Pancreas (tissue), 10 donors: ENCODE measurements around the gene C1orf167. TPM values are rescaled to one million over a fixed set of nuclear protein-coding genes. Genes with fewer than 3 reads are reported as not detected.

Source experiments
- ATAC-seq, 4 donors: fragments of 200-7000 bp; cut with Tn5 transposase; one replicate each; pipeline versions ENCODE4 v1.8.0 to v1.9.1; 2020; ENCODE audit warnings: mild to moderate bottlenecking in 4 of 4, moderate library complexity in 4 of 4
- DNase-seq, 6 donors: peaks; one replicate each; pipeline ENCODE4 v3.0.0-alpha.2; 2020
- FAIRE-seq: peaks from 2 replicates; lab custom pipeline; 2012; peaks lifted over from hg19 to GRCh38; lab: Jason Lieb, UNC
- H3K27ac ChIP-seq, 4 donors: fragments of 200-600 bp; sonication (generic); 1 replicate in 3 of 4; 2 replicates in 1 of 4; pipeline versions ENCODE4 v1.5.0 to v1.8.0; 2020
- H3K27me3 ChIP-seq, 4 donors: fragments of 200-600 bp; one replicate each; pipeline ENCODE4 v1.8.0; 2021
- H3K36me3 ChIP-seq, 3 donors: fragments of 200-600 bp; sonication (generic) in 1 of 3; one replicate each; pipeline versions ENCODE4 v1.5.0 to v1.8.0; 2020 to 2021
- H3K4me1 ChIP-seq, 3 donors: fragments of 200-600 bp; one replicate each; pipeline ENCODE4 v1.8.0; 2021
- H3K4me3 ChIP-seq, 4 donors: fragments of 200-600 bp; sonication (generic) in 2 of 4; one replicate each; pipeline versions ENCODE4 v1.5.0 to v1.8.0; 2020 to 2021
- H3K9me3 ChIP-seq, 4 donors: fragments of 200-600 bp; one replicate each; pipeline ENCODE4 v1.8.0; 2021
- WGBS, 2 donors: extraction: QIAGEN DNeasy Blood & Tissue Kit; methylation state at CpG; one replicate each; pipeline ENCODE4 v1.1.7; 2013; 5-methylcytosine and 5-hydroxymethylcytosine counted together
- intact Hi-C, 3 donors: fragments of 100-400 bp; cut with DNase I; formaldehyde crosslinking; loops; one replicate each; pipeline versions ENCODE4 v1.11.1 to v1.14.2; 2022
- polyA plus RNA-seq, 2 donors: library from polyadenylated mRNA; stranded (reverse); fragments of 200-250 nt; gene quantifications; one replicate each; pipeline ENCODE4 v1.2.3, GENCODE V29; 2013
- total RNA-seq, 6 donors: library from RNA; stranded (reverse); fragmentation: NEBNext Ultra II Directional in 4 of 6; extraction: Animal tissue kit (Norgen Biotek cat#: 25700) in 4 of 6; gene quantifications; one replicate each; pipeline versions ENCODE4 v1.2.1 to v1.2.4, GENCODE V29; 2021 to 2023
- TF ChIP-seq, protein P1 (sequence below), 4 donors: fragments of 200-600 bp; sonication (generic) in 3 of 4; IDR thresholded peaks; one replicate each; pipeline versions ENCODE4 v1.5.0 to v1.8.0; 2021; ENCODE audit warnings: antibody characterized with exemption in 4 of 4
- donor health status: healthy with polysubstance abuse.
- donor health status: DM: no; HTN: no; CAD: no; lungs with moderate emphysema.
- donor health status: DM: no; HTN: no; CAD: no.
- donor health status: control.
- donor health status: control.
- donor health status: Bipolar disorder and iron deficiency.
- donor health status: DM: yes; HTN: yes; CAD: no.
- donor health status: DM: no; HTN: no; CAD: no.
- donor health status: DM: no; HTN: no; CAD: no.
- donor health status: DM: yes; HTN: yes; CAD: no.

C1orf167 gene
- total and polyA plus RNA-seq, 8 donors = 0.37 to 1.4 (median 0.85) TPM; not detected in 5

DNA sequence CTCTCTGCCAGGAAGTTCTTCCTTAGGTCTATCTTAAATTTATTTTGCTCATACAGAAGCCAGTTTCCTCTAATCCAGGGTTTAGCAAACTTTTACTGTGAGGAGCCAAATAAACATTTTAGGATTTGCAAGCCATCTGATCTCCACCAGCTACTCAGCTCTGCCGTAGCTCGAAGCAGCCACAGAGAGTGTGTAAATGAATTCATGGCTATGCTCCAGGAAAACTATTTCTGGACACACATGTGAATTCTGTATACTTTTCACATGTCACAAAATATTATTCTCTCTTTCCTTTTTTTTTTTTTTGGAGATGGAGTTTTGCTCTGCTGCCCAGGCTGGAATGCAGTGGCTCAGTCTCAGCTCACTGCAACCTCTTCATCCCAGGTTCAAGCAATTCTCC, 39.5 kb upstream of the C1orf167 start:
- Histone ChIP-seq H3K4me3 (no peak overlapping the region), H3K27ac (no peak overlapping the region), H3K9me3 (no peaks in the 10 kb centered on the region), H3K36me3 (no peaks in the 10 kb centered on the region), H3K27me3 (no peaks in the 10 kb centered on the region), H3K4me1 (no peaks in the 10 kb centered on the region)
- 17 to 26% methylated on average over 2 of the region's 2 CpGs for WGBS, 2 donors
- ATAC-seq (no peak), DNase-seq (no peak), FAIRE-seq (no peak)
- TF ChIP-seq, protein P1, sequence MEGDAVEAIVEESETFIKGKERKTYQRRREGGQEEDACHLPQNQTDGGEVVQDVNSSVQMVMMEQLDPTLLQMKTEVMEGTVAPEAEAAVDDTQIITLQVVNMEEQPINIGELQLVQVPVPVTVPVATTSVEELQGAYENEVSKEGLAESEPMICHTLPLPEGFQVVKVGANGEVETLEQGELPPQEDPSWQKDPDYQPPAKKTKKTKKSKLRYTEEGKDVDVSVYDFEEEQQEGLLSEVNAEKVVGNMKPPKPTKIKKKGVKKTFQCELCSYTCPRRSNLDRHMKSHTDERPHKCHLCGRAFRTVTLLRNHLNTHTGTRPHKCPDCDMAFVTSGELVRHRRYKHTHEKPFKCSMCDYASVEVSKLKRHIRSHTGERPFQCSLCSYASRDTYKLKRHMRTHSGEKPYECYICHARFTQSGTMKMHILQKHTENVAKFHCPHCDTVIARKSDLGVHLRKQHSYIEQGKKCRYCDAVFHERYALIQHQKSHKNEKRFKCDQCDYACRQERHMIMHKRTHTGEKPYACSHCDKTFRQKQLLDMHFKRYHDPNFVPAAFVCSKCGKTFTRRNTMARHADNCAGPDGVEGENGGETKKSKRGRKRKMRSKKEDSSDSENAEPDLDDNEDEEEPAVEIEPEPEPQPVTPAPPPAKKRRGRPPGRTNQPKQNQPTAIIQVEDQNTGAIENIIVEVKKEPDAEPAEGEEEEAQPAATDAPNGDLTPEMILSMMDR (IDR thresholded peaks at IDR 0.05) = no peak
- intact Hi-C loops = loop anchor here in 1 of 3 donors (10.0 kb wide), 1 partner anchor 68 kb away; the partner anchor contains the start of genes FBXO2 and FBXO44

DNA sequence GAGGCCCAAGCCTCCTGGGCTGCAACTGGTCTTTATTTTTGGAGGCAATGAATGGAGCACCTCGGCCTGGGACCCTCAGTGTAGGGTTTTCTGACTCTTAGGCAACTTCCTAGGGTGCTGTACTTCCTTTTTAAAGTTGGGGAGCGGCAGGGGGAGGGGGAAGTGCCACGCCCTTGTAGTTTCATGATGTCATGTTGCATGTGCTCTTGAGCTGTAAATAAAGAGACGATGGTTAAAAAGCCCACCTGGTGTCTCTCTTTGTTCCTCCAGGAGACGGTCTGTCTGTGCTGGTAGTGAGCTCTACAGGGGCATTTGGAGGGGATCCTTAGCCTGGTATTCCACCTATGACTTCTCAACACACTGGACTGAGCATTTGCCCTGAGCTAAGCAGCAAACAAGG, 36.4 kb upstream of the C1orf167 start:
- no peak overlapping the region for H3K27ac ChIP-seq
- intact Hi-C loops = loop anchor here in 1 of 3 donors (10.0 kb wide), 1 partner anchor 71 kb away; the partner anchor contains the start of genes FBXO2 and FBXO44

DNA sequence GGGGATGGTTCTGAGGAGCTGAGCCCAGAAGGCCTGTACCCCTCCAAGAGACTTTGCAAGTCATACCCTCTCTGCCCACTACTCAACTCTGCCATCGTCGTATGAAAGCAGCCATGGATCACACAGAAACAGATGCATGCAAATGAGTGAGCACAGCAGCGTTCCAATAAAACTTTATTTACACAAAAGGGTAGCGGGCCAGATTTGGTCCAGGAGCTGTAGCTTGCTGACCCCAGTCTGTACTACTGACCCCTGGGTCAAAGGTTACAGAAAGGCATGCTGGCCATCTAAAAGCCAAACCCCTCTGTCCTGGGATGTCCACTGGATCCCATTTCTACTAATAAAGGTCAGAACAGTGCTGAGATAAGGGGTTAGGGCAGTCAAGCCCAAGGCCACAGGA, 34.9 kb upstream of the C1orf167 start:
- 95 to 100% methylated on average over 4 of the region's 4 CpGs for WGBS, 2 donors
- H3K4me3 ChIP-seq = no peak overlapping the region
- intact Hi-C loops = loop anchor here in 1 of 3 donors (10.0 kb wide), 1 partner anchor 72 kb away; the partner anchor contains the start of genes FBXO2 and FBXO44
- no peak for DNase-seq
- no peaks in the 10 kb centered on the region for H3K4me1 ChIP-seq
- TF ChIP-seq, protein P1 (IDR thresholded peaks at IDR 0.05) = no peak
- no peak for ATAC-seq
- H3K36me3 ChIP-seq = no peaks in the 10 kb centered on the region
- no peaks in the 10 kb centered on the region for H3K27me3 ChIP-seq
- H3K27ac ChIP-seq = no peak overlapping the region
- no peak for FAIRE-seq
- no peaks in the 10 kb centered on the region for H3K9me3 ChIP-seq

More for the DNA sequence above, 36.4 kb upstream of the C1orf167 start:
- Histone ChIP-seq H3K27me3 (no peaks in the 10 kb centered on the region), H3K36me3 (no peaks in the 10 kb centered on the region), H3K4me1 (no peaks in the 10 kb centered on the region), H3K4me3 (no peak overlapping the region), H3K9me3 (no peaks in the 10 kb centered on the region)
- ATAC-seq (no peak), DNase-seq (no peak), FAIRE-seq (no peak)
- WGBS, 2 donors = 83 to 86% methylated on average over 5 of the region's 5 CpGs
- TF ChIP-seq, protein P1 (IDR thresholded peaks at IDR 0.05) = no peak

DNA sequence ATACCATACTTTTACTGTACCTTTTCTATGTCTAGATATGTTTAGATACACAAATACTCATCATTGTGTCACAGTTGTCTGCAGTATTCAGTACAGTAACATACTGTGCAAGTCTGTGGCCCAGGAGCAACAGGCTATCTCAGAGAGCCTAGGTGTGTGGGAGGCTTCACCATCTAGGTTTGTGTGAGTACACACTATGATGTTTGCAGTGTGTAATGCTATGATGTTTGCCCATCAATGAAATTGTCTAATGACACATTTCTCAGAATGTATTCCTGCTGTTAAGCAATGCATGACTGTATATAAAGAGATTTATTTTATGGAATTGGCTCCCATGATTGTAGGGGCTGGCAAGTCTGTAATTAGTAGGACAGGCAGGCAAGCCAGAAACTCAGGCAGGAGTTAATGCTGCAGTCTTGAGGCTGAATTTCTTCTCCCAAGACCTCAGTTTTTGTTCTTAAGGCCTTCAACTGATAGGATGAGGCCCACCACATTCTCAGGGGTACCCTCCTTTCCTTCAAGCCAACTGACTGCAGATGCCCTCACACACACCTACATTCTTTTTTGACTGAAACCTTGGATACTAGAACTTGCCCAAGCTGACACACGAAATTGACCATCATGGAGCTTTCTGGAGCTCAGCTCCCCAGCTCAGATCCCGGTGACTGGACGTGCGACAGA, 33.7 kb upstream of the C1orf167 start:
- Histone ChIP-seq H3K4me1 (no peaks in the 10 kb centered on the region), H3K4me3 (no peak overlapping the region), H3K36me3 (no peaks in the 10 kb centered on the region), H3K9me3 (no peaks in the 10 kb centered on the region), H3K27me3 (no peaks in the 10 kb centered on the region), H3K27ac (no peak overlapping the region)
- 91 to 95% methylated on average over 4 of the region's 4 CpGs for WGBS, 2 donors
- intact Hi-C loops = loop anchor here in 1 of 3 donors (10.0 kb wide), 1 partner anchor 73 kb away; the partner anchor contains the start of genes FBXO2 and FBXO44
- no peak for DNase-seq
- no peak for ATAC-seq
- no peak for FAIRE-seq
- TF ChIP-seq, protein P1 (IDR thresholded peaks at IDR 0.05) = no peak

DNA sequence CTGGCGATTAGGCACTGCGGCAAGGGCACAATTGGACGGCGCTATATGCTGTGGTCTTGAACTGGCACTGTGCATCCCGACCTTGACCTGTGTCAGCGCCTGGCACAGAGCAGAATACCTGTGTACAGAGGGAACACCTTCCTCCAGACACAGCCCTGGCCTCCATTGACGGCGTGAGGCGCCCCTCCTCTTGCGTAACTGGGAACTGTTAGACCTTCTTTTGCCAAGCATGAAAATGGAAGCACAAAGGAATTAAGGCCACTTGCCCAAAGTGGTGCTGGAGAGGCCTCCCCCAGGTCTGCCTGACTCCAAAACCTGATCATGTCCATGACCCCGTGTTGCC, 32.9 kb upstream of the C1orf167 start:
- 82 to 83% methylated on average over 11 of the region's 11 CpGs for WGBS, 2 donors
- H3K36me3 ChIP-seq = no peaks in the 10 kb centered on the region
- intact Hi-C loops = loop anchor here in 1 of 3 donors (10.0 kb wide), 1 partner anchor 74 kb away; the partner anchor contains the start of genes FBXO2 and FBXO44
- H3K9me3 ChIP-seq = no peaks in the 10 kb centered on the region
- FAIRE-seq (no peak), ATAC-seq (no peak), DNase-seq (no peak)
- H3K27ac ChIP-seq = no peak overlapping the region
- H3K4me1 ChIP-seq = no peaks in the 10 kb centered on the region
- no peaks in the 10 kb centered on the region for H3K27me3 ChIP-seq
- TF ChIP-seq, protein P1 (IDR thresholded peaks at IDR 0.05) = no peak
- no peak overlapping the region for H3K4me3 ChIP-seq
